Left forelimb (tissue), 1 donor: Measurements from ENCODE around the gene TSPAN11.

Source experiments
- DNase-seq: peaks from one replicate; pipeline ENCODE4 v3.0.0-alpha.2; 2018; ENCODE audit warnings: low spot score

The TSPAN11 gene

DNA sequence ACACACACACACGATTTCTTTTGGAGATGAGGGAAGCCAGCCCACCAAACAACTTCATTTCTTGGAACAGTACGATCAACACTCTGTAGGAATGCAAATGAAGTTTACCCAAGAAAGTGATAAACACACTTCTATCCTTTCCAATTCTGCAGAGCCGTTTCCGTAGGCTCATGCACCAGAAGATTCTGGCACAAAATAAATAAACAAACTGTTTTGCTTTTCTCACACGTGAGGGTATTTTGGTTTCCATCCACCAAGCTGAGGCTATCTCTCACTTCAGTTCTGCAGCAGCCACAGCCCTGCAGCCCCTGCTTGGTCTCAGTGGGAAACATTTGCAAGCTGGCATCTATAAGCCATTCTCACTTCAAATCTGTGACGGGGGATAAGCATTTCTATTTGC is 15.3 kb upstream of the TSPAN11 start:
- DNase-seq = no peak

DNA sequence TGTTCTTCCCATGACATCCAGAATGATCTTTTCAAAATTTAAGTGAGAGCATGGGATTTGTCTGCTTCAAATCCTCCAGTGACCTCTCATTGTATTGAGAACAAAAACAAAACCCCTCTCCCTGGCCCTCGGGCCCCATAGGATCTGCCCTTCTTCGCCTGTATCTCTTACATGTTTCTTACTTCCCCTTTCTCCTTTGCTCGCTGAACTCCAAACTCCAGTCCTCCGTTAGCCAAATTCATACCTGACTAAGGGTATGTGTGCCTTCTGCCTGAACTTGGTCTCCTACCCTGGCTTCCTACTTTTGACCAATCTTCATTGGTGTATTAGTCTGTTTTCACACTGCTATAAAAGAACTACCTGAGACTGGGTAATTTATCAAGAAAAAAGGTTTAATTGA is 13.2 kb upstream of the TSPAN11 start:
- DNase-seq = no peak

DNA sequence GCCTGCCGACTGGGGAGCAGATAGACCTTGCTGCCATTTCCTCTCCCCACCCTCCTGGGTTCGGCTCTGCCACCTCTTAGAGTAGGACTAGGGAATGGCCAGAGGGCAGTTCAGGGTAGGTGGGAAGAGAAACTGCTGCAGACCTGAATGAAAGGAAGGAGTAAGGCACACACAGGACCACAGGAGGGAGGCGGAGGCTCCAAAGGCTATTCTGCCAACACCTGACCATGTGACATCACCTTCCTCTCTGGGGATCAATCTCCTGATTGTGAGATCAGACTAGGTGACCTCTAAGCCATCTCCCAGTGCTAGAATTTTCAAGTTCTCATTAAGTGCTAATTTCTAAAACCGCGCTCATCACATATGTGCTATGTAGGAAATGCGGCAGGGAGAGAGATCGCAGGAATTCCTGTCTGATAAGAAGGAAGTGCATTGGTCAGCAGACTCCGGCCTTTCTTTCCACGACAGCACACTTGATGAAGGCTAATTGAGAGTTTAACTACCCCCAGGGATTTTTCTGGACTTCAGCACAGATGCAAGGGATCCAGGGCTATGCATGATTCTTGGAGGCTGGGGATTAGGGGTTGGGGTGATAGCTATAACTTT is 11.5 kb upstream of the TSPAN11 start:
- DNase-seq = no peak

DNA sequence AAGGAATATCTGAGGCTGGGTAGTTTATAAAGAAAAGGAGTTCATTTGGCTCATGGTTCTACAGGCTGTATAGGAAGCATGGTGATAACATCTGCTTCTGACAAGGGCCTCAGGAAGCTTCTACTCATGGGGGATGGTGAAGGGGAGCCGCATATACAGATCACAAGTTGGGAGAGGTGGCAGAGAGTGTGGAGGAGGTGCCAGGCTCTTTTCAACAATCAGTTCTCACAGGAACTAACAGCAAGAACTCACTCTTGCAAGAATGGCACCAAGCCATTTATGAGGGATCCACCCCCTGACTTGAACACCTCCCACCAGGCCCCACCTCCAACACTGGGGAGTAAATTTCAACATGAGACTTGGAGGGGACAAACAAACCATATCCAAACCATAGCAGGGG is 3.5 kb upstream of the TSPAN11 start:
- DNase-seq = no peak

DNA sequence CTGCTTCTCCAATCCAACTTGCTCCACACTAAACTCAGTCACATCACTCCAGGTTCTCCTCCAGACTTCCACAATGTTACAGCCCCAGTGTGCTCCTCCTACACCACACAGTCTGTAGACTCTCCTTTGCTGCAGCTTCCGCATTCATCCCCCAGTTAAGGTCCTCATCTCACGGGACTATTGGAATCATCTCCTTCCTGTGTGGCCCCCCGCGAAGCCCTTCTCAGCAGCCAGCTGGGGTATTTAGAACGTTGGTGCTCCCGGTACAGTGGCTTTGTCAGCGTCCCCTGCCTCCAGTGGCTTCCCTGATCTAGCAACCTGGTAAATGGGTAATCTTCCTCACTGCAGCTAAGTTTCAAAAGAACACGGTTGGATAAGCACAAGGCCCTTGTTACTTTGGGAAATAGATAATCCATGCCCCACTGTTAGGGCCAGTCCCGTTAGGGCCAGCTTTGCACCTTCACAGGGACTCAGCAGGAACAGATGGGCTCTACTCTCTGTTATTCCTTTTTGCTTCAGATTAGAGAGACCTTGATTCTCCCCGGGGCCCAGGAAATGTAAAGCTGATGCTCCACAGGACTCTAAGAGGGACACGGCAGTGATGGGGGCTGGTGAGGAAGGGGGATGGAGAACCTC is 823 bp upstream of the TSPAN11 start:
- DNase-seq = no peak

DNA sequence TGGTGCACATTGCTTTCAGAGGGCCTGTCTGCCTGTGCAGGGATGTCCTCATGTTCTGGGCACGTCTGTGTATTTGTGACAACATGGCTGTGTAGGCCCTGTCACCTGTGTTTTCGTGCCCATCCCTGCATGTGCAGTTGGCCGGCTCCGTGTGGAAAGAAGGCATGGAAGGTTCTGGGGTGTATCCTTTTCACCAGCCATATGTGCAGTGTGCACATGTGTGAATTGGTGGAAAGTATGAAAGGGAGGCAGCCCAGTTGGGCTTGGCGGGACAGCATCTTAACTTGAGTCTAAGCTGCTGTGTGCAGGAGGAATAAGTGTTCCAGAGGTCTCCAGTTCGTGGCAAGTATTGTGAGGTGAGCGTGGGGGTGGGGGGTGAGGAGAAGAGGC is 669 bp downstream of the TSPAN11 start:
- no peak for DNase-seq

DNA sequence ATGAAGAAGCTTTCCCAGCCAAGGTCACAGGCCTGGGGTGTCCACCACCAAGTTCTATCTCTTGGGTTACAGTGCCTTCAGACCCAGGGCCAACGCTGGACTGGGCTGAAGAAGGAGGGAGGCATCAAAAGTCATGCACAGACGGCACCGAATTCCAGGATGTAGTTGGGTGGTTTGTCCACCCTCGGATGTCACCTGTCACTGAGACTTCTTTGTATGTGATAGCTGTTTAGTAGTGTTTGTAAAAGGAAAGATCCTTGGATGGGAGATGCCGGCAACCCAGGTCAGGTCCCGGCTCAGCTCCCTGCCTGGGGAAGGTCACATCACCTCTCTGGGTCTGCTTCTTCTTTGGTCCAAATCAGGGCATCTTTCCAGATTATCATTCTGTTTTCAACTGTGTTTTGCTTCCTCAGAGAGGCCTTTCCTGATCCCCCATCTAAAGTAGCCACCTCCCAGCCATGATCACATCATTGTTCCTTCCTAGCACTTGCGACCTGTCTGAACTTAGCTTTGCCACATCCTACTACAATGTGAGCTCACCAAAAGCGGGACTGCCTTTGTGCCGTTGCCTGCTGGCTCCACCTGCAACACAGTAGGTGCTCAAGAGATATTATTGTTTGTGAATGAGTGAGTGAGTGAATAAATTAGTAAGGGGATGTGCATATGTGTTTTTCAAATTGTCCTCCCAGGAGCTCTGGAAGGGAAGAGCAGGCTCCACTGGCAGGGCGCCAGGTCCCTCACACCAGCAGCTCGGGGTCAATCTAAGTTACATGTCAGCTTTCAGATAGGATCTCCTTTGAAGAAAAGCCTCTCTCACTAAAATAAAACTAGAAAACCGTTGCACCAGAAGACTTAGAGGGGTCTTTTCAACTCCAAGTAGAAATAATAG is 2.1 kb downstream of the TSPAN11 start:
- no peak for DNase-seq

DNA sequence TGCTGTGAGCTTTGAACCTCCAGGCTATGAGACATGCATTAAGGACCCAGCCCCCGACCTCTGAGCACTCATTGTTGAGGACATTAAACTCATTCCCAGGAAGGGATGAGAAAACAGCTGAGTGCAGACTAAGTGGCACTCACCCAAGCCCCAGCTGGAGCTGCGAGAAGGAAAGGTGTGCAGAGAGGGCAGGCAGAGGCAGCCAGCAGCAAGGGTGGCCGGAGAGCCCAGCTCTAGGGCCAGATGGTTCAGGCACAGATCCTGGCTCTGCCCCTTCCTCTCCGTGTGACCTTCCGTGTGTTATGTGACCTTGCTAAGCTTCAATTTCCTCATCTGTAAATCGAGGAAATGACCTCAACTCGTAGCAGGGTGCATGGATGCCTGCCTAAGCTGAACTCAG is 3.7 kb downstream of the TSPAN11 start:
- no peak for DNase-seq

DNA sequence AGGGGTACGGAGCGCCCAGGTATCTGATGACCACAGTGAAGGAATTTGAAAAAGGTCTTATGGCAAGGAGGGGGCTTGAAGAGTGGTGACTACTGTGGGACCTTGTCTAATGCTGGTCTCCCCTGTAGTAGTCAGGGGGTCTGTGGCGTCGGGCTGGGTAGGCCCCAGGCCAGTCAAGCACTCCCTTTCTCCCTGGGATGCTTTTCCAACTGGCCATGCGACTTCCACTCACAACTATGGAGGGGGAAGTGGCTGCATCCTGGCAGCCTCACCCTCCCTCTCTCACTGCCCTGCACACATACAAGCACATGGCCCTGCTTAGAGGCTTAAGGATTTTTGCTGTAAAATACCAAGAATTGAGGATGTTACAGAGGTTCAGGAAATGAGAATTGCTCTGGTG is 4.1 kb downstream of the TSPAN11 start:
- DNase-seq = no peak

DNA sequence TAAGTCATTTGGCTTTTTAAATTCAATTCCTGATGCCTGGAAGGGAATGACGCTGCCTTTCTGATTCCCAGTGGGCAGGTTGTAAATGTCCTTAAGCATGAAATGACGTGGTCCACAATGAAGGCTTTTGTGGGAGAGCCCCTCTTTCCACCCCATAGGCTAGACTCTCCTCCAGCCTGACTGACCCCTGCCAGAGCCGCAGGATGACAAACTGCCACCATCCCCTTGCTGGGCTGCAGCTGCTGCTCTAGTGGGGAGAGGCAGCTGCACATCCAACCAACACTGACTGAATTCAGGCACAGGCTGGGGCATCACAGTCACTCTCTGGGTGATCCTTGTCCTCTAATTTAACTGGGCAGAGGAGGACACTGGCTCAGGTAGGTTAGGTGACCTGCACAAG is 6.3 kb downstream of the TSPAN11 start:
- no peak for DNase-seq

DNA sequence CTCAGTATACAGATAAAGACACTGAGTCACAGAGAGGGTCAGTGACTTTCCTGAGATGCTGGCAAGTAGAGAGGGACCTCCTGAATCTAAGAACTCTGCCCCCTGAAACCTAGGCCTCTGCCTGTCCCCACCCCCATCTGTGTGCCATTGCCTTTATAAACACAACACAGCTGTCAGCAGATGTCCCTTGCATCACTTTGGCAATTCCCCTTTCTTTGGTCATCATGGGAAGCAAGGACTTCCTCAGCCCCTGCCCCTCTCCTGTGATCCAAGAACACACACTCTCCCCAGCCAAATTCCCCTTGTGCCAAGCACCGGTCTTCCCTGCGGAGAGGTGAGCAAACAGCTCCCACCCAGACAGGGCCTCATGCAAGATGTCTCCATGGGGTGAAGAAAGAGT is 8.3 kb downstream of the TSPAN11 start:
- no peak for DNase-seq

DNA sequence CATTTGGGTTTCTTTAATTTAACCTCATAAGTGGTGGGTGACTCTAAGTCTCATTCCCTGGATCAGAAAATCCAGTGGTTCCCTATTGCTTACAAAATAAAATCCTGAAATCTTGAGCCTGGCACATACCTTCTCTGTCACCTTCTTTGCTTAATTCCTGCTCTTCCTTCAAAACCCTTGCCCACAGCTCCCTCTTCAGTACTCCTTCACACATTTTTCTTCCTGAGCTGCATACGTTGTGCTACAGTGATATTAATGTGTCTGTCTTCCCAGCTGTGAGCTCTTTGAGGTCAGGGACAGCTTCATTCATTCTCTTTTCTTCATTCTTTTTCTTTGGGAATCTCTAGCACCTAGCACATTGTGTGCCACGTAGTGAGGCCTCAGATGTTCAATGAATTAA is 9.5 kb downstream of the TSPAN11 start:
- no peak for DNase-seq

DNA sequence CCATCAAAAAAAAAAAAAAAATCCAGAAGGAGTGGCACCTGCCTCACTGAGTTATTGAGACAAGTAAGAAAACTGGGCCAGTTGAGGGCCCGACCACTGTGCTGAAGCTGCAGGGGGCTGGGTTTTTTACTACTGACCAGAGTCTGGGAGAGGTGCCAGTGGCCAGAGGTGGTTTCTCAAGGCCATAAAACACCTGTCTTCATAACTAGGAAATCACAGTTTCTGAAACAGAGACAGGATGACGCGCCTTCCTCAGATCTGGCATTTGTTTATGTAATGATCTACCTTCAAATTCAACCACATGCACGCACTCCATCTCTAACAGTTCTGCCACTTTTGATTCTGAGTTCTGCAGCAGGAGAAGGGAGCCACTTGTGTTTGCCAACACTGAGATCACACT is 12.7 kb downstream of the TSPAN11 start:
- no peak for DNase-seq

DNA sequence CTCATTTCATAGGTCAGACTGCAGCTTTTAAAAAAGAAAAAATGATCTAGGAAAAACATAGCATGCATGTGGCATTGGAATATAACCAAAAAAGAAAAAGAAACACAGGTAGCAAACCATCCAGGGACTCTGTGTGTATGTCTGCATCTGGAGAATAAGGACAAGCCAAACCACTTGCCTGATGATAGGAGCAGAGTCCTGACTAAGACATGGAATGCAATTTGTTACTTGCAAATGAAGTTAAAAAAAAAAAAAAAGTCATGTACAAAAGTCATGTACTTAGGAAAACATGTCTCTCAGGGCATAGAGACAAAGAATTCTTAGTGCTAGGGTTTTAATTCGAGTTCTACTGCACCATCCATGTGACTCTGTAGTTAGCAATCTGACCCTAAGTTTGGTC is 15.9 kb downstream of the TSPAN11 start:
- DNase-seq = no peak

DNA sequence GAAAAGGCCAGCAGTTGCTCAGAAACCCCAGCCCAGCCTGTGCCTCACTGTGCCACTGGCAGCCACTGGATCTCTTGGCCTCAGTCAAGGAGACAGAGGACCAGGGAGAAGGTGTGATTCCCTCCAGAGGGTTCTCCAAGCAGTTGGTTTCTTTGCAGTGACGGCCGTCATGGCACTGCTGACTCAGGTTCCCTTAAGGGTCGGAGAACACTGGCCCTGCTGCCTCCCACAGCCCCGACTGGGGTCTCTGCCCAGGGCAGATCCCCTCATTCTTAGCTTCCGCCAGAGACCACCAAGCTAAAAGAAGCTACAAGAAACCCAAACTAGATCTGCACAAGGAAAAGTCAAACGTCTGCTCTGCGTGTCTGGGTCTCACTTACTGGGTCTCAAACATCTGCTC is 16.4 kb downstream of the TSPAN11 start:
- DNase-seq = no peak

DNA sequence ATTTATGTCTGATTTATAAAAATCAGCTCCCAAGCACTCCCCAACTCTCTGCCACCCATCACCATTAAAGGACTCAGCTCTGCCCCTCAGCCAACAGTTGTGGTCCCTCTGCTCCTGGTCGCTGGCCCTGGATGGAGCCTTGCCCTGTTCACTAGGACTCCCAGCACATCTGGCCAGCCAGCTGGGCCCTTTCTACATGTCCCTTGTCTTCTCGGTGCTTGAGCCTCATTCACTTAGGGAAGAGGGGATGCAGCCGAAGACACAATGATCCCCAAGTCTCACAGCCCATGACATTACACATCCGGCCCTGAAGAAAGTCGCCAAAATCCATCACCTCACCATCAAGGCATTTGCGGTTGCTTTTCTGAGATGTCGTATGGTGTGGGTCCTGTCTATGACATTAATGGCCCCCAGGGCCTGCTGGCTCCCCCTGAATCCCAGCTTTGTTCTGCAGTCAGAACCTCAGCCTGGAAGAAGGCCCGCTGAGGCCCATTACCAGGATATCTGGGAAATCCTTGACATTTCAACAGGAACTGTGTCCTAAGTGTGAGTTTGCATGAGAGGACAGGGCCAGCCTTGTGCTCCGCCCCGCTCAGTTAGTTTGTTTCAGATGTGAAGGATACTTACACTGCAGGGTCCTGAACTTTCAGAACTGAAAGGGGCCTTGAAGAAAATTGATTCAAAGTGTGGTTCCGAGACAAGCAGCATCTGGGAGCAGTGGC is 19.1 kb downstream of the TSPAN11 start:
- no peak for DNase-seq

DNA sequence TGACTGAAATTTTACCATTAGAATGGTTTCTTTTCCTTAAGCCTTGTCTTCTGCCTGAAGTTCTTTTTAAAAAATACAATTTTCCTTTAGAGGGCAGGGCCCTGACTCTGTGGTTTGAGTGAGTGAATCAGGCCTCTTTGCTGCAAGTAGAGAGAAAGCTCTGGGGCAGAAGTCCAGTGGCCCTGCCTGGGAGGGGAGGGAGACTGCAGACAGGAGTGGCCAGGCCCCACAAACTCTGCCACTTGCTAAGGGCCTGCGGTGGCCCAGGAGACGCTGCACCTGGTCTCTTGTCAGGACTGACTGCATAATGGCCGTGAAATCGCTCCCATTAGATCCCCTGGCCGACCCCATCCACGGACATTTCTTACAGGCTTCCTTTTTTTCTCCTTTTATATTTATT is 25.5 kb downstream of the TSPAN11 start:
- DNase-seq = no peak

DNA sequence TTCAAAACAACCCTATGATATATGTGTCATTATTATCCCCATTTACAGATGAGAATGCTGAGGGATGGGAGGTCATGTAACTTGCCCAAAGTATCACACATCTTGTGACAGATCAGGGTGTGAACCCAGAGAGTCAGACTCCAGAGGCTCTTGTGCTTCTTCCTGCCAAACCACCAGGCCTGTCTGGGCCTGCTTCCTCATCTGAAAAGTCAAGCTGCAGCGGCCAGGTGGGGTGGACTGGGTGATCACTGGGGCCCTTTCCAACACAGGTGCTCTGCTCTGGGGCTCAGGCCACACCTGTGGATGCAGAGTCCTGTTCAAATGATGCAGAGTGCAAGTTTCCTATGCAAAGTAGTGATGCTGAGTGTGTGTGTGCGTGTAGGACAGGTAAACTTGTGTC is 26.7 kb downstream of the TSPAN11 start:
- DNase-seq = no peak

DNA sequence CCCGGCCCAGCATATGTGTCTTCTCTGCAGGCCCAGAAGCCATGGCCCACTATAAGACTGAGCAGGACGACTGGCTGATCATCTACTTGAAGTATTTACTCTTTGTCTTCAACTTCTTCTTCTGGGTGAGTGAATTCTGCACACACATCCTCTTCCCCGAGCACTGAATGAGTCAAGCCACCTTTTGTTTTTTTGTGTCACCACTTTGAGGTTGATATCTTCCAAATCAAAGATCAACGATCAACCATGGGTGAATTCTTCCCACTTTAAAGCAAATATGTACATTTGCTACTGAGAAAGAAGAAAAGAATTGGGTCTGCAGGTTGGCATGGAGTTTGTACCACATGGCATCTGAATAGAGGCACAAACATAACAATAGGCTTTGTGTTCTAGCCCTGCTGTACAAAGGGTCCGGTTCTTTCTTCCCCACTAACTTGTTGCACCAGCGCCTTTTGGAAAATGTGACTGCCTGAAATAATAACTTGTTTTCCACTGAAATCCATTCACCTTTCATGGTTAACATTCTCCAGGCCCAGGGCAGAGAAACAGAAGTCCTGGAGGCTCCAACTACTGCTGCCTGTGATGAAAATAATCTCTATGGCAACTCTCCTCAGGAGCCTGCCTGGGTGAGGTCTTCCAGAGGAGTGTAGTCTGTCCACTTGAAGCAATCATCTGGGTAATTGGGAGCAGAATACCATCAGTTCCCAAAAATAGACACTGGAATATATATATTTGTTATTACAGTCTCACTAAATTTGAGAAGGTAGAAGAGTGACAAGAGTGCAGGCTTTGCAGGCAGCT is 27.6 kb downstream of the TSPAN11 start:
- DNase-seq = no peak

DNA sequence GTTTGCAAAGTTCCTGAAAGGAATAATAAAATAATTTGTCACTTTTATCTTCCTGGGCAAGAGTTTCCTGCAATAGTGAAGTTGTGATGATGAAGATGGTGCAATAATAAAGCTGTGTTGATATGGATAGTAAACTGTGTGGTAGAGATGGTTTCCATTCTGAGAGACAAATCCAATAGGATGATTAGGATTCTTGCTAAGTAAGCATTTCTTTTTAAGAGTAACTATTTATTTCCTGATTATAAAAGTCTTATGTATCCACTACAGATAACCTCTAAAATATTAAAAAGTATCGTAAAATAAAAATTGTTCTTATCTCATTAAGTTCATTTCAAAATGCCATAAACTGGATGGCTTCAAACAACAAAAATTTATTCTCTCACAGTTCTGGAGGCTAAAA is 28.7 kb downstream of the TSPAN11 start:
- no peak for DNase-seq

DNA sequence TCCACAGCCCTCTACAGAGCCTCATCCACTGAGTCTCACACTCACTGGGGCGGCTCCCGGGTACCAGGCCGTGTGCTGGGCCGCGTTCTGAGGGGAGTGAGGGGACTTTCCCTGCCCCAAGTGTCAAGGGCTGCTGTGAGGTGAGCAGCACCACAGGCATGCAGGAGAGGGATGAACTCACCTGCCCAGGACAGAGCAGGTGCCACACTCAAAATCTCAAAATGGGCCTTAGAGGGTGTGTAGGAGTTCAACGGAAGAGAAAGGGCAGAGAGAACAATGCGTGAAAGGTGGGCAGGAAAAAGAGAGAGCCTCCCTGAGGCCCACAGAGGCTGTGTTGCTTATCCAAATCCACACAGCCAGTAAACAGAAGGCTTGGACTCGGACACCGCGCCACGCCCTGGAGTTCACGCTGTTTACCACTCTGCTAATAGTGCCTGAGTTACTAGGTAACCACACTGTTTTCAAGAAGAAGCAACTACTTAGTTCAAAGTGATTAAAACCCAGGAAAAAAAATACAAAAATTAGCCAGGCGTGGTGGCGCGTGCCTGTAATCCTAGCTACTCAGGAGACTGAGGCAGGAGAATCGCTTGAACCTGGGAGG is 32.7 kb downstream of the TSPAN11 start:
- DNase-seq = no peak
